Fibroblast of lung (primary cell): ENCODE results near the gene IMP3. TPM values are rescaled to one million over a fixed set of nuclear protein-coding genes. Genes with fewer than 3 reads are reported as not detected.

Source experiments
- DNase-seq, 2 donors: peaks; one replicate each; pipeline versions ENCODE4 v3.0.0 to v3.0.0-alpha.2; 2010; ENCODE audit warnings: low read depth in 2 of 2
- H2AFZ ChIP-seq: 2 replicates; pipeline ENCODE4 v1.5.1; 2012; ENCODE audit warnings: low read length, control low read depth, inconsistent platforms
- H3K27ac ChIP-seq: 2 replicates; pipeline ENCODE4 v1.5.1; 2011; ENCODE audit warnings: low read length, control low read depth; ENCODE audit not compliant: insufficient read depth
- H3K27me3 ChIP-seq: 2 replicates; pipeline ENCODE4 v1.5.1; 2011; ENCODE audit warnings: mild to moderate bottlenecking, low read length; ENCODE audit not compliant: control insufficient read depth, insufficient read depth
- H3K36me3 ChIP-seq: 2 replicates; pipeline ENCODE4 v1.5.1; 2011; ENCODE audit warnings: low read length; ENCODE audit not compliant: control insufficient read depth, insufficient read depth
- H3K4me1 ChIP-seq: 2 replicates; pipeline ENCODE4 v1.5.1; 2011; ENCODE audit warnings: low read length; ENCODE audit not compliant: control insufficient read depth, insufficient read depth; ENCODE audit errors: extremely low read depth
- H3K4me2 ChIP-seq: 2 replicates; pipeline ENCODE4 v1.5.1; 2011; ENCODE audit warnings: low read length, control low read depth; ENCODE audit not compliant: insufficient read depth; ENCODE audit errors: extremely low read depth
- H3K4me3 ChIP-seq, 4 experiments: fragments of 200-600 bp in 1 of 4; sonication (generic) in 1 of 4; replicated peaks in 1 of 4; 2 replicates each; pipeline ENCODE4 v1.5.1; 2011 to 2016; ENCODE audit warnings: low read length in 4 of 4, low read depth in 3 of 4, mild to moderate bottlenecking in 3 of 4, control low read depth in 2 of 4, inconsistent platforms in 1 of 4, mixed read lengths in 1 of 4; ENCODE audit not compliant: insufficient read depth in 1 of 4; ENCODE audit errors: control extremely low read depth in 1 of 4
- H3K79me2 ChIP-seq: 2 replicates; pipeline ENCODE4 v1.5.1; 2012; ENCODE audit warnings: mild to moderate bottlenecking, low read length, inconsistent platforms; ENCODE audit not compliant: control insufficient read depth, insufficient read depth
- H3K9ac ChIP-seq: 2 replicates; pipeline ENCODE4 v1.5.1; 2011; ENCODE audit warnings: mild to moderate bottlenecking, low read length, control low read depth; ENCODE audit not compliant: insufficient read depth
- H3K9me3 ChIP-seq: 2 replicates; pipeline ENCODE4 v1.5.1; 2012; ENCODE audit warnings: low read depth, low read length; ENCODE audit not compliant: control insufficient read depth, insufficient read depth
- H4K20me1 ChIP-seq: 2 replicates; pipeline ENCODE4 v1.5.1; 2011; ENCODE audit warnings: low read length; ENCODE audit not compliant: control insufficient read depth, insufficient read depth; ENCODE audit errors: extremely low read depth
- CTCF ChIP-seq, 2 donors: IDR thresholded peaks in 1 of 2; conservative IDR thresholded peaks in 1 of 2; 1 replicate in 1 of 2; 2 replicates in 1 of 2; pipeline ENCODE4 v1.5.1; 2011 to 2012; ENCODE audit warnings: low read length in 2 of 2, control low read depth in 1 of 2, inconsistent platforms in 1 of 2, low read depth in 1 of 2, mild to moderate bottlenecking in 1 of 2
- EZH2 ChIP-seq: IDR thresholded peaks from 2 replicates; pipeline ENCODE4 v1.5.1; 2012; ENCODE audit warnings: low read length, control low read depth, mild to moderate bottlenecking; ENCODE audit errors: missing control alignments
- polyA plus RNA-seq, 2 donors: library from polyadenylated mRNA; depleted of rRNA in 1 of 2; stranded (reverse) in 1 of 2; unstranded in 1 of 2; fragments of >200 nt; gene quantifications; 2 replicates each; pipeline ENCODE4 v1.2.1, GENCODE V29; 2011 to 2012; ENCODE audit warnings: missing spikeins in 1 of 2
- total RNA-seq: library from RNA; depleted of rRNA; stranded (reverse); fragments of >200 nt; gene quantifications from 2 replicates; pipeline ENCODE4 v1.2.1, GENCODE V29; 2014

The IMP3 gene
- total and polyA plus RNA-seq, 2 donors (not counting 1 experiment from before 2014, with no cell fraction given) = 34.0 to 45.1 TPM

DNA sequence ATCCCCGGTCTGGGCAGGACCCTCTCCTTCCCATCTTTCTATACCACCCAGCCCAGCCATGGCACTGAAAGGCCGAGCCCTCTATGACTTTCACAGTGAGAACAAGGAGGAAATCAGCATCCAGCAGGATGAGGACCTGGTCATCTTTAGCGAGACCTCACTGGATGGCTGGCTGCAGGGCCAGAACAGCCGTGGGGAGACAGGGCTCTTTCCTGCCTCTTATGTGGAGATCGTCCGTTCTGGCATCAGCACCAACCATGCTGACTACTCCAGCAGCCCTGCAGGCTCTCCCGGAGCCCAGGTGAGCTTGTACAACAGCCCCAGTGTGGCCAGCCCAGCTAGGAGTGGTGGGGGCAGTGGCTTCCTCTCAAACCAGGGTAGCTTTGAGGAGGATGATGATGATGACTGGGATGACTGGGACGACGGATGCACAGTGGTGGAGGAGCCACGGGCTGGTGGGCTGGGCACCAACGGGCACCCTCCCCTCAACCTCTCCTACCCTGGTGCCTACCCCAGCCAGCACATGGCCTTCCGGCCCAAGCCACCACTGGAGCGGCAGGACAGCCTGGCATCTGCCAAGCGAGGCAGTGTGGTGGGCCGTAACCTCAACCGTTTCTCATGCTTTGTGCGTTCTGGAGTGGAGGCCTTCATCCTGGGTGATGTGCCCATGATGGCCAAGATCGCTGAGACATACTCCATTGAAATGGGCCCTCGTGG lies 9.2 kb upstream of the IMP3 start:
- TF ChIP-seq EZH2 (no peak), CTCF (conservative IDR thresholded peaks at IDR 0.05 in 1 of 2, IDR thresholded peaks at IDR 0.05 in 1 of 2; ENCODE audit: low read depth in 1 of 2, low read length in 2 of 2) (no peak)
- DNase-seq = no peak
- Histone ChIP-seq H2AFZ (no peak overlapping the region), H3K9ac (peak overlapping the region; percentile 95), H3K4me2 (peak overlapping the region; percentile 89), H3K36me3 (peaks cover 12% of the 10 kb centered on the region), H3K27me3 (no peaks in the 10 kb centered on the region), H3K27ac (peak overlapping the region; percentile 97), H4K20me1 (no peaks in the 10 kb centered on the region), H3K9me3 (no peaks in the 10 kb centered on the region), H3K79me2 (peaks cover 69% of the 10 kb centered on the region), H3K4me1 (peaks cover 40% of the 10 kb centered on the region), H3K4me3 (peak overlapping the region; percentile 75 to 90 (median 82))

DNA sequence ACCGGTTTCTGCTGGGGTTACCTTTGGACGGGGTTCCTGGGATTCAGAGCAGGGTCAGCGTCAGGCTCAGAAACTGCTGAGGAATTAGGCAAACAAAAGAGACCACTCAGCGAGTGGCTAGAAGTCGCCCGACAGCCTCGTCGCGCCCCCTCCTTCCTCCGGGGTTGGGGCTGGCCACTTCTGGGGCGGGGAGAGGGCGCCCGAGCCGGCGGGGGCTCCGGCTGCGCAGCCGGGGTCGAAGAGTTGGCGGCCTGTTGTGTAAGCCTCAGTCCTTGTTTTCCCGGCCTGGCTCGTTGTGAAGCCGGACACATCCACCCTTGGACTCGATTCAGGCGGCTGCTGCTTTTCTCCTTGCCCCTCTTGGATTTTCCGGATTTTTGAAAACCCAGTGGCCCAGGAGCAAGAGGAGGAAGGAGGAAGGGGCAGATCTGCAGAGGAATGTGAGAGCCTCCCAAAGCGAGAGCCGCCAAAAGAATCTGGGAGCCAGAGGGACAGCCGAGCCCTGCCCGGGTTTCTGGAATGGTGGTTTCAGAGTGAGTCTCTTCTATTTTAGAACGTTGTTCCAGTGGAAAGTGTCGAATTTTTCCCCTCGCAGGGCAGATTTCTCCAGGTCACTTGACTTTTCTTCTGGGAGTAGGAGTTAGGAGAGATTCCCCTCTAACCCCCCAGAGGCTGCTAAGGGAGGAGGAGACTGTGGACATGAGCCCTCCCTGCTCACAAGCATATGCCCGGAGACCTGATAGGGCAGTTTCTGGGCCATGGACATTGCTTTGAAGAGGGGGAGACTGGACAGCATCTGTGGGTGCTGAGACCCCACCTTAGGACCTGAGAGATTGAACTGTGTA lies 8.4 kb upstream of the IMP3 start:
- peak; percentile 44 to 53 for DNase-seq
- peak overlapping the region; percentile 52 for H2AFZ ChIP-seq
- peaks cover 38% of the 10 kb centered on the region for H3K4me1 ChIP-seq

More for the DNA sequence above, 8.4 kb upstream of the IMP3 start:
- peaks cover 11% of the 10 kb centered on the region for H3K36me3 ChIP-seq
- peak overlapping the region; percentile 97 for H3K27ac ChIP-seq
- no peaks in the 10 kb centered on the region for H3K9me3 ChIP-seq
- H3K4me3 ChIP-seq = peak overlapping the region; percentile 75 to 90 (median 82)
- H3K9ac ChIP-seq = peak overlapping the region; percentile 95
- no peaks in the 10 kb centered on the region for H4K20me1 ChIP-seq
- H3K4me2 ChIP-seq = peak overlapping the region; percentile 89
- TF ChIP-seq CTCF (conservative IDR thresholded peaks at IDR 0.05 in 1 of 2, IDR thresholded peaks at IDR 0.05 in 1 of 2; ENCODE audit: low read depth in 1 of 2, low read length in 2 of 2) (no peak), EZH2 (no peak)
- no peaks in the 10 kb centered on the region for H3K27me3 ChIP-seq
- H3K79me2 ChIP-seq = peaks cover 63% of the 10 kb centered on the region
